Activated T-cell treated with anti-CD3 and anti-CD28 coated beads for 4 hours (primary cell): ENCODE data around the gene TBCCD1.

Experiments
- DNase-seq: peaks from one replicate; pipeline ENCODE4 v3.0.0-alpha.2; 2020

The TBCCD1 gene, protein sequence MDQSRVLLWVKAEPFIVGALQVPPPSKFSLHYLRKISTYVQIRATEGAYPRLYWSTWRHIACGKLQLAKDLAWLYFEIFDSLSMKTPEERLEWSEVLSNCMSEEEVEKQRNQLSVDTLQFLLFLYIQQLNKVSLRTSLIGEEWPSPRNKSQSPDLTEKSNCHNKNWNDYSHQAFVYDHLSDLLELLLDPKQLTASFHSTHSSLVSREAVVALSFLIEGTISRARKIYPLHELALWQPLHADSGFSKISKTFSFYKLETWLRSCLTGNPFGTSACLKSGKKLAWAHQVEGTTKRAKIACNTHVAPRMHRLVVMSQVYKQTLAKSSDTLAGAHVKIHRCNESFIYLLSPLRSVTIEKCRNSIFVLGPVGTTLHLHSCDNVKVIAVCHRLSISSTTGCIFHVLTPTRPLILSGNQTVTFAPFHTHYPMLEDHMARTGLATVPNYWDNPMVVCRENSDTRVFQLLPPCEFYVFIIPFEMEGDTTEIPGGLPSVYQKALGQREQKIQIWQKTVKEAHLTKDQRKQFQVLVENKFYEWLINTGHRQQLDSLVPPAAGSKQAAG

GRCh38 chr3:186567072-186567921, at the start of gene TBCCD1:
TSS of gene TBCCD1 (minus strand) at chr3:186567339. CDS start at chr3:186564329, 3,010 bp downstream.
- peak; percentile 96 for DNase-seq

DNA sequence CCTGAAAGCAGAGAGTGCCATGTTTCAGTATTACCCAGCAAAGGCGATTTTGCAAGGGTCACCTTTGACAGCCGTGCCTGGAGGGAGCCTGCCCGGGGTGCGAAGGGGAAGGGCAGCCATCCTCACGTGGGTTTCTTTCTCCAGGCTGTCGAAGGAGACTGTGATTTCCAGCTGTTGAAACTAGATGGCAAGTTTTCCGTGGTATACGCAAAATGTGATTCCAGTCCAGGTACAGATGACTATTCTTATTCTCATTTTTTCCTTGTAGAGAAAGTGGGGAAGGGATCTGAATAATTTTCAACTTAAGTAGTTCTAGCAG, 49.1 kb upstream of the TBCCD1 start:
- DNase-seq = no peak

DNA sequence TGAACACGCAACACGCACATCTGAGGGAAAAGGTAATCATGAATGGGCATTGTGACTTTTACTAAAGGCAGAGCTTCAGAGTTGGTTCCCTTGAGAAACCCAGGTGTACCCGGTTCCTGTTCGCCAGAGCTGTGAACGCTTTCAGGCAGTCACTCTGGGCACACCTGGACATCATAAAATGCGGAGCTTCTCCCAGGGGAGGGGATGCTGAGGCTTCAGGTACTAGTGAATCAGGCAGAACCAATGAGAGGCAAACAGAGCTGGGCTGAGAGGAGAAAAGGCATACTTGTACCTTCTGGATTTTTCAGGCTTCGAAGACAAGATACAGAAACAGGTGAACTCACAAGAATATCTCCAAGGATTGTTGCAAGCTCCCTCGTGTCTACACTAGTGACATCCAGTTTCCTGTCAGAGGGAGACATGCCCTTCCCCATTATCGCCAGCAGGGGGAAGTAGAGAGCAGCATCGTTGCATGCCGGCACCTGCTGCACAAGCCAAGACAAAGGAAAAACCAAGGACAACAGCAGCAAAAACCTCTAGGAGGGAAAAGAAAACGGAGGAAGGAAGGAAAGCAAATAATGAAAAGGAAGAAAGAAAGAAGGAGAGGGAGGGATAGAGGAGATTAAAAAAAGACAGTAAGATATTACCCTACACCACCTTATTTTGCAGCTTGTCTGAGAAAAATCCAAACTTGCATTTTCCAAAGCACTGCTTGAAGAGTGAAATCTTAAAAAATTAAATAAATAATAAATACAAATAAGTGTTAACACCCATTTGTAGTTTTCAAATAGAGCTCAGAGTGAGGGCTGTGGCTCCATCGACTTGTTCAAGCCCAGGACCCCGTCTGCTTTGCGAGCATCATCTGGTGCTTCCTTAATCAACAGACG, 47.7 kb upstream of the TBCCD1 start:
- DNase-seq = peak; percentile 67

- DNase-seq = no peak
Observed at GRCh38 chr3:186614266-186614596, 47.1 kb upstream of the TBCCD1 start.

GRCh38 chr3:186613637-186614265, 46.6 kb upstream of the TBCCD1 start:
- no peak for DNase-seq

GRCh38 chr3:186612721-186613636, 45.8 kb upstream of the TBCCD1 start, which contains the start of gene AHSG:
TSS of gene AHSG (plus strand) at chr3:186613060. CDS start at chr3:186613142, 82 bp downstream.
- no peak for DNase-seq

- no peak for DNase-seq
Observed at GRCh38 chr3:186612065-186612464, 44.9 kb upstream of the TBCCD1 start.

DNA sequence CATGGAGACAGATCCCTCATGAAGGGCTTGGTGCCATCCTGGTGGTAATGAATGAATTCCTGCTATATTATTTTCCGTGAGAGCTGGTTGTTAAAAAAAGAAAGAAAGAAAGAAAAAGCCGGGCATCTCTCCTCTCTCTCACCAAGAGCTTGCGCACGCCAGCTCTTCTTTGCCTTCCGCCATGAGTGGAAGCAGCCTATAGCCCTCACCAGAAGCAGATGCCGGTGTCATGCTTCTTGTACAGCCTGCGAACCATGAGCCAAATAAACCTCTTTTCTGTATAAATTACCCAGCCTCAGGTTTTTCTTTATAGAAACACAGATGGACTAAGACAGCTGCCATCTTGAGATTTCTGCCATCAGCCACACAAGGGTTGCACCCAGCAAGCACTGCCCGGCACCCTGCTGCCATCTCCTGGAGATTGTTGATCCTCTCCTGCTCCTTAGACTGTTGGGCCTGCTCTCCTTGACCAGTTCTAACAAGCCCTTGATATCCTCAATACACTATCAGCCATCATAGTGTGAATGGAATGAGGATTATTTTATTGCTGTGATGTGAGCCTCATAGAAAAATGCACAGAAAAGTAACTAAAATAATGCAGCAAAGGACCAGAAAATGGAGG, 42.2 kb upstream of the TBCCD1 start:
- no peak for DNase-seq

DNA sequence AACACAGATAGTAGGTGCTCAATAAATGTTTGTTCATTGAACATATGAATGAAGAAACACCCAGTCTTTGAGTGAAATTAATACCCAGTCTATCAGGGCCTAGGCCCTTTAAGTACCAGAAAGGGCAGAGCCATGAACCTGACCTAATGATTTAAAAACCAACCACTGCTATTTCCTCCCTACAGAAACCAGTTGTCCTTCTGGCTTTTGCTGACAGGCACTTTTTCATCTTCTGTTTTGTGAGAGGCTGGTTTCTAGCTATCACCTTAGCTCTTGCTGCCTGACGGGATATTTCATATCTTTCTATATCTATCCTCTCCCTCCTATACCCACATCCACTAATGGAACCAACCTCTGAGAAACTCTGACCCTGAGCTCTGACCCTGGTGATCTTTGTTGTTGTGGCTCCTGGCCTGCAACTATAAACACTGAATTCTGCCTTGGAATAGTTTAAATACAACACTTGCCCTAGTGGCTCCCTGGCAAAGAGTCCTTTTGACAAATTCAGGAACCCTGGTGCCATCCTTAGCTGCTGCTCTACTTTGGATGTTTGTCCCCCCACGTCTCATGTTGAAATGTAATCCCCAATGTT, 41.6 kb upstream of the TBCCD1 start:
- DNase-seq = no peak

DNA sequence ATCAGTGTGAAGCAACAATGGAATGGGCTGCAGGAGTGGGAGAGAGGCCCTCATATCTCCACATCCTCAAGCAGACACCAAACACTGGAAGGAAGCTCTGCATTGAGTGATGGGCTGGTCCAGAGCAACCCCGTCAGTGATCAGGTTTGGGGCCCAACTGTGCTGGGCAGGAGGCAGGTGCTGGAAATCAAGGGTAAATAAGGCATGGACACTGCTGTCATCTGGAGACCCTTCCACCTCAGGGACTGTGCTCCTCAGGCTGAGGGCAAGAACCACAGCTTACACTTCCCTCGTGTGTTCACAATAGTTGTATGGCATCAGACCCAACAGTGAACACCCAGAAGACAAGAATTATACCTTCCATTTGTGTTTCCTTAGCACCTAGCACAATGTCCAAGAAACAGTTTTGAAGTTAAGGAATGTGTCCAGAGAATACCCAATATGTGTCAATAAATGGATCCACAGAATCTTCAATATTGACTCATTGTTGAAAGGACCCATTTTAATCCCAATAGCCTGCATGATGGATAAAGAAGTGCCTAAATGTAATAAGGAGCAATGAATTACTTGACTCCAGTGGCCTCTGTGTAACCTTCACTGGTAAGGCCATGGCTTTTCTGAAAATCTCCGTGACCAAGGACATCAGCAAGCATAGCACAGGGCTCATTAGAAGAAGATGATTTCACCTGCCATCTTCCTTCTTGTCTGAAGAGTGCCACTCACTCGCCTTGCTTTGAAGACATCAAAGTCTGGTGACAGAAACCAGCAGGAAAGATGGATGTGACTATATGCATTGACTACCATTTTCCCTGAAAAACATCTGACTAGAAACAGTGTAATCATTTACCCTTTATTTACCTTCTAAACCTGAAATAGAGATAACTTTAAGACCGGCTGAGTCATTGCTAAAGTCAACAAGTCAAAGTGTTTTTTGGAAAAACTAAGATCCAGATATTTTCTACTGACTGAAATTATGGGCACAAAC, 38.7 kb upstream of the TBCCD1 start:
- DNase-seq = no peak

GRCh38 chr3:186605078-186605477, 37.9 kb upstream of the TBCCD1 start:
- DNase-seq = no peak

- DNase-seq = no peak
Observed at GRCh38 chr3:186603159-186603558, 36.0 kb upstream of the TBCCD1 start.

DNA sequence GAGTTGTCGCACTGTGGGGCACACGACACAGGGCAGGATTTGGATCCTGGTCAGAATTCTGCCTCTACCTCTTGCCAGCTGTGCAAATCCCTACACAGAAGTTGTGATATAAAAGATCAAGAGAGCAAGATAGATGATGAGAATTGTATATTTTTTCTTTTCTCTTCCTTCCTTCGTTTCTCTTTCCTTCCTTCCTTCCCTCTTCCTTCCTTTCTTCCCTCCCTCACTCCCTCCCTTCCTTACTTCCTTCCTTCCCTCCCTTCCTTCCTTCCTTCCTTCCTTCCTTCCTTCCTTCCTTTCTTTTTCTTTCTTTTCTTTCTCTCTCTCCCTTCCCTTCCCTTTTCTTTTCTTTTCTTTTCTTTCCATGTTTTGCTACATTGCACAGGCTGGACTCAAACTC, 33.8 kb upstream of the TBCCD1 start:
- DNase-seq = no peak

DNA sequence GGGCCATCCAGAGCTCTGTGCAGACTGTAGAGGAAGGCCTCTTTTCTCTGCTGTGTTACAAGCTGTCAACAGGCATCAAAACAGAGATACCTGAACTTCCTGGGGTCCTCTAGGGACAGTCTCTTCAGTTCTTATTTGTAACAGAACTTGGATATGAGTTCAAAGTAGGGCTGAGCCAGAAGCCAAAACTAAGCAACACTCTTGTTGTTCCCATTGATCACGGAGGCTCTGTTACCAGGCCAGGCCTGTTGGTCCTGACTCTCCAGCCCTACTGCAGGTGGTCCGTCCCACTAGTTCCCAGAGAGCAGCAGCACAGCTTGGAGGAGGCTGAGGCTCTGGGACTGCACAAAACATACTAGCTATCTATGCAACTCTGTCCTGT, 32.6 kb upstream of the TBCCD1 start:
- DNase-seq = no peak

DNA sequence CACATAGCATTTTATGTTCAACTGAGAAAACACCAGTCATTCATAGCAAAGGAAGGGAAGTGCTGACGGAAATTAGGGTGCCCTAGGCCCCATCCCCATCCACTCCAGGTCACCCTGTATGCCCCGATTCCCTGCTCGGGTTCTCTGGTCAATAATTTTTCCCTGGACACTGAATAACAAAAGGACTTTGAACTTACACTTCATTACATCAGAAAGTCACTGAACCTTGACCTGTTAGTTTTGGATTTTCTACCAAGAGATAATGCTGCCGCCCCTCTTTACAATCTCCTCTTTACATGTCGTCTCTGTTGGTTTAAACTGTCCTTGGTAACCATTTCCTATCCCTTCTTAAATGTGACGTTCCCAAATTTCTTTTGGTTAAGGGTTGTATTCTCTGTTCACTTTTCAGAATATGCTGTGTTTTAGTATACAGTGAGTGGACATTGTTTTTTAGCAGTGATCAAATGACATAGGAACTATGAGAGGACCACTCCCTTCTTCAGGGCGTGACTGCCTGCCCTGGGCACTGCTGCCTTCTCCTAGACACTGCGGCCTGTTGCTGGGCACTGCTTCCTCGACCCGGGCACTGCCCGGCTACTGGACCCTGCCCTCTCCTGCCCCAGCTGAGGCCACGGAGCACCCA, 32.1 kb upstream of the TBCCD1 start:
- no peak for DNase-seq

GRCh38 chr3:186598794-186599141, 31.6 kb upstream of the TBCCD1 start:
- no peak for DNase-seq

GRCh38 chr3:186598108-186598784, 31.1 kb upstream of the TBCCD1 start:
- no peak for DNase-seq
